Stimulated activated CD4-positive, alpha-beta T cell treated with anti-CD3 and anti-CD28 coated beads, Interleukin-15, amount 100 ng/mL, for 48 hours (primary cell): ENCODE results near the gene RAB27B.
"Not testable (repeated sequence)": the region's sequence is repeated elsewhere in the genome, so short reads cannot be mapped to it uniquely, and the experiment has no call there.

Experiments
- DNase-seq, 2 donors: peaks; one replicate each; pipeline ENCODE4 v3.0.0-alpha.2; 2020; ENCODE audit warnings: low read depth in 2 of 2

The RAB27B gene, protein sequence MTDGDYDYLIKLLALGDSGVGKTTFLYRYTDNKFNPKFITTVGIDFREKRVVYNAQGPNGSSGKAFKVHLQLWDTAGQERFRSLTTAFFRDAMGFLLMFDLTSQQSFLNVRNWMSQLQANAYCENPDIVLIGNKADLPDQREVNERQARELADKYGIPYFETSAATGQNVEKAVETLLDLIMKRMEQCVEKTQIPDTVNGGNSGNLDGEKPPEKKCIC

DNA sequence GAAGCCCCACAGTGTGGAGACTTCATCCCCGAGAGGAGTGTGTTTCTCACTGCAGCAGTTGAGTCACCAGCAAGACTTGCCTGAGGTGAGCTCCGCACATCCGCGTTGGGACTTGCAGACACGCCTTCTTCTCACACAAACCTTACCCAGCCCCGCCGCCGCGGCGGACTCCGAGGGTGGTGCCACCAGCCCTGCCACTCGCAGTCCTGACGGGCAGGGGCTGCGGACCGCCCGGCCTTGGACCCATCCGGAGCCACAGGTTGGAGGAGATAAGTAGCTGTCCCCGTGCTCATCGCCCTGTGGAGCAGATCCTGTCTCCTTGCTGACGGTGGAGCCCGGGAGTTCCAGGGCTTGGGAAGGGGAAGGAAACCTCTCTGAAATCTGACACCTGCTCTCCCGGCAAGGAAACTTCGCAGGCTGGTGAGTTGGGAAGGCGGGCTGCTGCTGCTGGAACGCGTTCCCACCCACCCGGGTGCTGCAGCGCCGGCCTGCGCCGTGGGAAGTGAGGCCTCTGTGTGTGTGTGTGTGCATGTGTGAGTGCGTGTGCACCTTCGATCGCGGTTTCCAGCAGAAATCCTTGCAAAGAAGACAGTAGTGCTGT is at the start of gene RAB27B:
Gene RAB27B, plus strand, starts transcription at position 197 of the 601 bp plus-strand sequence. CDS start 49,109 bp downstream, outside the sequence.
- peak; percentile 58 to 67 for DNase-seq

- DNase-seq, result no peak
Observed at GRCh38 chr18:54780285-54780861, 47.9 kb upstream of the RAB27B start.

GRCh38 chr18:54780970-54781369 is 47.3 kb upstream of the RAB27B start:
- DNase-seq, result no peak

DNA sequence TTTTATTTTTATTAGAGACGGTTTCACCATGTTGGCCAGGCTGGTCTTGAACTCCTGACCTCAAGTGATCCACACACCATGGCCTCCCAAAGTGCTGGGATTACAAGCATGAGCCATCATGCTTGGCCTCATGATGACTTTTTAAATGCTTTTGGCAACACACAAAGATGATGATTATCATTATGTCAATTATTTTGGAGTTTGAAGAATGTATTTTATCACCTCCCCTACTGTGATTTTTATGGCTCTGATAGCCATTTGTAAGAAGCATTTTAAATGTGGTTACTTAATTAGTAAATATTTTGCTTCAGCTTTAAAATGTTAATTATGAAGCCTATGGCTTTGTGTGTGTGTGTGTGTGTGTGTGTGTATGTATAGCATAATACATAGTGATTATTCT is 45.1 kb upstream of the RAB27B start:
- no peak for DNase-seq

DNA sequence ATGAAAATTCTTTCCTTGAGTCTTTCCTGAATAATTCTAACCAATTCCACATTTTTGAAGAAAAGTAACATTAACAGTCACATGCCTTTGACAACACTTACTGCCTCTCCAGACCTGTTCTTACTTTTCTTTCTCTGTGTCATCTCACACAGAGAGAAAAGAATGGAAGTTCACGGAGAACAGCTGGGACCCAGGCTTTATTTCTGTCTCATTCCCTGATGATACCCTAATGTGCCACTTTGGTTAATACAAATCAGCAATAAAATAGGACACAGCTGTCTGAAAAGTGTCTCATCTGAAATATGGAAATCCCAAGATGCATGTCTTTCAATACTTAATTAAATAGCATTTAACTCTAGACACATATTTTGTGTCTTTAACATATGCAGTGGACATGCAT is 42.1 kb upstream of the RAB27B start:
- DNase-seq, result no peak

DNA sequence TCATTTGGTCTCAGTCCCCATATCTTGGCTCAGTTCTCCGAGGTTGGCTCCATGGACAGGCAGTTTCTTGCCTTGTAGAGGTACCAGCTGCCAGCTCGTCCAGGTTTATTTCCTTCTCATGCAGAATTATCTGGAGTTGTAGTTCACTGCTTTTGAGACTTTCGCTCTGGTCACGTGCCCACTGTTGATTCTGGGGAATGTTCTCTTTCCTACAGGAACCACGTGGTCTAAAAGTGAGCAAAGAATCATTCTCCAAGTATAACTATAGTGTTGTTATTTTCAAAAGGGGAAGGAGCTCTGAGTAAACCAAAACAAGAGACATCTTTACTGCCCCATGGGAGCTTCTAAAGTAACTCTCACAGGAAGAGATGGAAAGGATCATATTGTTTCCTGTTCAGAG is 41.2 kb upstream of the RAB27B start:
- DNase-seq, result no peak

- DNase-seq, result no peak
Observed at GRCh38 chr18:54787616-54788015, 40.7 kb upstream of the RAB27B start.

DNA sequence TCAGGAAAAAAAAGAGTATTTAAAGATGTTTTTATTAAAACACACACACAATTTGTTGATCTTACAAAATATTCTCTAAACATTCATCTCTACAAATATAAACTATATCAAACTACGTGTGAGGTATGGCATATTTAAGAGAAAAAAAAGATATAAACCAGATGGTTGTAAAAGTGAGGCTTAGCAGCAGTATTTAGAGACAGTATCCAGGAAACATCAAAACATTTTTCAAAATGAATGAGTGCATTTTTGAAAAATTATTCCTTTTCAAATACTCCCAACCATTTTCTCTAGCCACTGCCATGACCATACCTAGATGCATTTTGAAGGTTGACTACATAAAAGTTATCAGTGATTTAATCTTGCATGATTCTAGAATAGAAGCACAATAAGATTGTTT is 38.2 kb upstream of the RAB27B start:
- DNase-seq, result no peak

DNA sequence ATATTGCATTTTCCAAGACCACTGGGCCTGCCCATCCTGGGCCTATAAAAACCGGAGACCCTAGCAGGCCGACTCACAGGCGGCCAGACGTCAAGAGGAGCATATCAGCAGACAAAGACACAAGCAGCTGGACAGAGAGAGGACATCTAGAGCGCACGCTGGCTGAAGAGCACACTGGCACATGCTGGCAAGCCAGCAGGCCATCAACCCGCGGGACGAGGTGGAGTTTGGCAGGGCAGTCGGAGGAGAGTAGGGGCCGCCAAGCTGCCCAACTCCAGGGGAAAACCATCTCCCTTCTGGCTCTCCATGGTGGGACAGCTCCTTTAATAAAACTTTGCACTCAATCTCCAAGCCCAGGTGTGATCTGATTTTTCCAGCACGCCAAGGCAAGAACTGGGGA is 36.6 kb upstream of the RAB27B start:
- no peak for DNase-seq

DNA sequence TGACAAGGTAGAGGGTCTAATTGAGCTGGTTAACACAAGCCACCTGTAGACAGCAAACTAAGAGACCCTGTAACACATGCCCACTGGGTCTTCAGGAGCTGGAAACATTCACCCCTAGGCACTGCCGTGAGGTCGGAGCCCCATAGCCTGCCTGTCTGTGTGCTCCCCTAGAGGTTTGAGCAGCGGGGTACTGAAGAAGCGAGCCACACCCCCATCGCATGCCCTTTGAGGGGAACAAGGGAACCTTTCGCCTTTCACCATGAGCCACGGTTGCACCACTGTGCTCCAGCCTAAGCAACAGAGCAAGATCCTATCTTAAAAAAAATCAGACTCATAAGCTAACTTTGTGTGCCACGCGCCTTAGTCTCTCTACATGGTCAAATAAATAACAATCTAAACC is 36.2 kb upstream of the RAB27B start:
- DNase-seq, result no peak

- no peak for DNase-seq
Observed at GRCh38 chr18:54794823-54795222, 33.5 kb upstream of the RAB27B start.

- no peak for DNase-seq
Observed at GRCh38 chr18:54798186-54798585, 30.1 kb upstream of the RAB27B start.

GRCh38 chr18:54801374-54801773 is 26.9 kb upstream of the RAB27B start:
- DNase-seq, result no peak

DNA sequence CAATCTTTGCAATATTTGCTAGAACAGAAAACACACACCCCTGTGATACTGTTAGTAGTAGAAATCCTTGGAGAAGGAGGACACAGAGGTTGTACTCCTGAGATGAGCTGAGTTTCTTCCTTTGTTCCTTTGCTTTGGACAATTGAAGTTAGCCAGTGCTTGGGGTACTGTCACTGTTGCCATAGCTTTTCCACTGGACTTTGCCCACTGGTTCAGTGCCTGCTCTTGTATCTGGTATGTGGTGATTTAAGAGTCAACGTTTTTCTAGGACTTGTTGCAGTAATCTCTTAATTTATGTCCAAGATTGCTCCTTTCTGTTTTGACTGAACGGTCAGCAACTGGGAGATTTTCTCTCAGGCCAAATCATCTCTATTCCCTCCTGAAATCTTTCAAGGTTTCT is 26.1 kb upstream of the RAB27B start:
- no peak for DNase-seq

DNA sequence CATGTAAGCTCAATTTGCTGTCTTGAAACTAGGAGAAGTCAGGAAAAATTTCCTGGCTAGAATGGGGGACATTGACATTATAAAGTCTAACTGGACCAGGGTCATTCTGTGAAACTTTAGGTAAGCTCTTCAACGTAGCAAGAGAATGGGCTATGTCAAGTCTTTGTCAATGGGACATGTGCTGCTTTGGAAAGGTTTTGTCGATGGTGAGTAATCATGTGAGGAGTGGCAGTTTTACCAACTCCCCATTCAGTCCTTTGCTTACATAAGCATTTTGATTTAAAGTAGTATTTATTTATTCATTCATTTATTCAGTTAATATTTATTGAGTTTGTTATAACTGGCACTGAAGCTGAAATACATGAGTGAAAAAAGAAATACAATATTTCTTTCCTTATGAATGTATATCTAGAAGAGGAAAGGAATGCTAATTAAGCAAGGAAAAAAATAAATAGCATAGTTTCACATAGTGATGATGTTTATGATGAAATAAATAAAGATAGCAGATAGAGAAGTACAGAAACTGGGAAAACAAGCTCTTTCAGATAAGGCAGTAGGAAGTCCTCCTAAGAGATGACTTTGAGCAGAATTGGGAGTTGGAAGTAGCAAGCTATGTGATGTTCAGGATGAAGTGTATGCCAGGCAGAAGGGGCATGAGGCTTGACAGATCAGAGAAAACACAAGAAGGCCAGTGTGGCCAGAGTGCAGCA is 25.4 kb upstream of the RAB27B start:
- DNase-seq, result no peak

DNA sequence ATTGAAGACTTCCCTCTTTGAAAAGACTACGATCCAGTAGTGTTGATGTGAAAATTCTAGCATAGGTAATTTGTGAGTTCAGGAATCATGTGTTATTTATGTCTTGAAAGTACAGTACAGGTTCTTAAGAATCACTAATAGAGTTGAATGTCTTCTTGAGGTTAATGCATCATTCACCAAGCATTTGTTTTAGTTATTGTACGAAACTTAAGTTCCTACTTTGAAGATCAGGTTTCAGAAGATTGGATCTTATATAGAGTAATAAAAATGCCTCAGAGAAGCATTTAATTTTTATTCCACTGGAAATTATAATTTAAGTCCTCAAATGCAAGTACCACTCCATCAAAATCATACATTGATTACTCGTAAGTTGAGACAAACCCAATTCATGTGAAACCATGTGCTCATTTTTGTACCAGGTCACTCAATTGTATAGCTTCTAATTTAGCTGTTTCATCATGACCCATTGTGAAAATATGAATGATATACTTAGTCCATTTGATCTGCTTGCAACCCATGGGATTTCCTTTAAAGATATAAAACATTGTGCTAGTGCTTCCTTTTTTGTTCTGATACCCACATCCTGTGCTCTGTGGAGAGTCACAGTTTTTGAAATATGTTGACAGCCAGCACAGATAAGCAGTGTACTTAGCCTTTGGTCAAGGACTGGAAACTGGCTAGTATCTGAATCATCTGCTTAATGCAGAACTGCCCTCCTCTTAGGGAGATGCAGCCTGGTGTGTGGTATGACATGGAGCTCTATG is 22.5 kb upstream of the RAB27B start:
- DNase-seq, result no peak

- DNase-seq, result no peak
Observed at GRCh38 chr18:54806526-54806925, 21.8 kb upstream of the RAB27B start.

- no peak for DNase-seq
Observed at GRCh38 chr18:54807303-54807702, 21.0 kb upstream of the RAB27B start.

- not testable (repeated sequence) for DNase-seq
Observed at GRCh38 chr18:54810662-54811061, 17.6 kb upstream of the RAB27B start.

DNA sequence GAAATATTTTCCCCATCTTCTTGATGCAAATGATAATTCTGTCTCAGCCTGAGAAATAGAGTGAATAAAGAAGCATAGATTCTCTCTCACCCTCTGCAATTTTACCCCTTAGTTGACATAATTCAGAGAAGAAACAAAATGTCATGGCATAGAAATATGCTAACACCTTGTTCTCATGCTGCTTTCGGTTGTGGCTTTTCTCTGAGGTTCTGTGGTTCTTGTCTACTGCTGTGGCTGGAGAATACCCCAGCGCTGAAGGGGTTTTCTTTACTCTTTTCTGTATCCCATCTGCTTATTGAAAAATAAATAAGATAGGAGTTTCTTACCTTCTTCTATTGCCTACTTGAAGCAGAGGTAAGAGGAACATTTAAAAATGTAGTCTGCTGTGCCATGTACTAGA is 15.4 kb upstream of the RAB27B start:
- DNase-seq, result no peak

DNA sequence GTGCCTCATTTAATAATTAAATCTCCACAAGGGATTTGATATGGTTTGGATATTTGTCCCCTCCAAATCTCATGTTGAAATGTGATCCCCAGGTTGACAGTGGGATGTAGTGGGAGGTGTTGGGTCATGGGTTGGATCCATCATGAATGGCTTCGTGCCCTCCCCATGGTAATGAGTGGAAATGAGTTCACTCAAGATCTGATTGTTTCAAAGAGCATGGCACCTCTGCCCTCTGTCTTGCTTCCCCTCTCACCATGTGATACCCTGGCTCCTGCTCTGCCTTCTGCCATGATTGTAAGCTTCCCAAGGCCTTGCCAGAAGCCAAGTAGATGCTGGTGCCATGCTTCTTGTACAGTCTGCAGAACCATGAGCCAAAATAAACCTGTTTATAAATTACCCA is 15.0 kb upstream of the RAB27B start:
- no peak for DNase-seq

DNA sequence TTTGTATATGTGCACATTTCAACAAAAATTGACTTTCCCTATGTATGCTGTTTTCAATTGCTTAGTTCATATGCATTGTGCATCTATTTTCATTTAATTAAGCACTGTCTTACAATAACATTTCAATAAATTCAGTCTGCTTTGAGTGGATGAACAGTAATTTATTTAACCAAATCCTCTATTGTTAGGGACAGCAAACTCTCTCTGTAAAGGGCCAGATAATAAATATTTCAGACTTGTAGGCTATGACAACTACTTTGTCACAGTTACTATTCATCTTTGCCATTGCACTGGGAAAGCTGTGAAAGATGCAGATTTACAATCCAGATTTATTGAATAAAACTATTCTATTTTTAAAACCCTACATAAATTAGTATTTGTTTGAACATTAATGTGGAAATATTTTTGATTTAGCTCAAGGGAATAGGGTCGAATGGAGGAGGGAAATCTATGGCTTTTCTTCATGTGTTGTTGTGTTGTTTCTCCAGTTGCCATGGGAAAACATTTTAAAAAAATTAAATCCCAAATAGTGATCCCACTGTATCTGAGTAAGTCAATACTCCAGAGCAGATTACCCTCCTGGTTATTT is 14.2 kb upstream of the RAB27B start:
- no peak for DNase-seq
